NCI-H774 (cell line): Measurements from ENCODE around the gene NCKIPSD.
A peak's percentile ranks its signal among the peaks of the same experiment; 100 is the strongest.
"Not testable (repeated sequence)": the region's sequence is repeated elsewhere in the genome, so short reads cannot be mapped to it uniquely, and the experiment has no call there.

Experiments
- DNase-seq: peaks from one replicate; lab custom pipeline; 2025; lab: John Stamatoyannopoulos, UW

The NCKIPSD gene

DNA sequence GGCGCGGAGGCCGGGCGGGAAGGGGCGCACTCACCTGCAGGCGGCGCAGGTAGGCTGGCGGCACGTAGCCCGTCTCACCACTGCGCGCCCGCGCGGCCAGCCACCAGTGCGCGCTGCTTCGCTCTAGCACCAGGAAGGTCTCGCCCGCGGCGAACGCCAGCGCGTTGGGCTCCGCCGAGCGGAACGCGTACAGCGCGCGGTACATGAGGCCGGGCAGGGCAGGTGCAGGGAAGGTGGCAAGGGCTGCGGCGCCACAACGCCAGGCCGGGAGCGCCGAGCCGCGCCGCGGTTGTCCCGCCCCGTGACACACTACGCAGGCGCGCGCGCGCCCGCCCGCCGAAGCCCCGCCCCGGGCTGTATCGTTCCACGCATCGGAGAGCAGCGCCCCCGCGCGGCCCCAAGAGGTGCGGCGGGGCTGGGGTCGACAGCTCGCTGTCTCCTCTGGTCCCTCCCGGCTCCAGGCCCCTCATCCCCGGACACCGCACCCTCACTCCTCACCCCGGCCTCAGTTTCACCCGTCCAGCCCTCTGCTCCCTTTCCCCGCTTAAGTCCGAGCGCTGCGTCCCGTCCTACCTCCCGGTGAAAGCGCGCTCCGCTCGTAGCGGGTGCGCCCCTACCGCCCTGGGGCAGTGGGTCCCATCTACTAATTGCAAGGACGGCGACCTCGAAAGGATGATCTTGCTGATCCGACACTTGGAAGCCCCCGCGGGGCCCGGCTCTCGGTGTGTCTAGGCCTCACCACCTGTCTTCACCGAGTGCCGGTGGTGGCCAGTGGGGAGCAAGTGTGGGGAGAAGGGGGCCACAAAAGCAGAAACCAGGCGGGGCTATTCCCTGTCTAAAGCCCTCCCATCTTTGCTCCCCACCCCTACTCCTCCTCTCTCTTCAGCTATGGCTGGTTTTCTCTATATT, at the start of gene NCKIPSD:
TSS of gene NCKIPSD (minus strand) at position 313 of the 909 bp plus-strand sequence. CDS start at position 205, 108 bp downstream.
- peak; percentile 56 for DNase-seq

DNA sequence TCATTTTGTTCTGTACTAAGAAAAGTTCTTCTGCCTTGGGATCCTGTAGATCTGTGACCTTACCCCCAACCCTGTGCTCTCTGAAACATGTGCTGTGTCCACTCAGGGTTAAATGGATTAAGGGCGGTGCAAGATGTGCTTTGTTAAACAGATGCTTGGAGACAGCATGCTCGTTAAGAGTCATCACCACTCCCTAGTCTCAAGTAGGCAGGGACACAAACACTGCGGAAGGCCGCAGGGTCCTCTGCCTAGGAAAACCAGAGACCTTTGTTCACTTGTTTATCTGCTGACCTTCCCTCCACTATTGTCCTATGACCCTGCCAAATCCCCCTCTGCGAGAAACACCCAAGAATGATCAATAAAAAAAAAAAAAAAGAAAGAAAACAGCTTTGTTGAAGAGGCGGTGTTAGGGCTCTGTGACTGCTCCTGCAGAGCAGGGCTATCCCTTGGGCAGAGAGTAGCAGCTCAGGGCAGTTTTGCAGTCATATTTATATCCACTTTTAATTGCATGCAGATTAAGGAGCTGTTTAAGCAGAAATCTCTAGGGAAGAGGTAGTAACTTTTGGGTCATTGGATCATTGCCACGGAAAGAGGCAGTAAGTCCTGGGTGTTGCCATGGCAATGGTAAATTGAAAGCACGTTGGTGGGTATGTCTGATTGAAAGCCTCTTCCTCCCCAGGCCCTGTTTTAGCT, 49.5 kb upstream of the NCKIPSD start:
- not testable (repeated sequence) for DNase-seq

DNA sequence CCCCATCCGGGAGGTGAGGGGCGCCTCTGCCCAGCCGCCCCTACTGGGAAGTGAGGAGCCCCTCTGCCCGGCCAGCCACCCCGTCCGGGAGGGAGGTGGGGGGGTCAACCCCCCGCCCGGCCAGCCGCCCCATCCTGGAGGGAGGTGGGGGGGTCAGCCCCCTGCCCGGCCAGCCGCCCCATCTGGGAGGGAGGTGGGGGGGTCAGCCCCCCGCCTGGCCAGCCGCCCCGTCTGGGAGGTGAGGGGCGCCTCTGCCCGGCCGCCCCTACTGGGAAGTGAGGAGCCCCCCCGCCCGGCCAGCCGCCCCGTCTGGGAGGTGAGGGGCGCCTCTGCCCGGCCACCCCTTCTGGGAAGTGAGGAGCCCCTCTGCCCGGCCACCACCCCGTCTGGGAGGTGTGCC, 48.8 kb upstream of the NCKIPSD start:
- not testable (repeated sequence) for DNase-seq

DNA sequence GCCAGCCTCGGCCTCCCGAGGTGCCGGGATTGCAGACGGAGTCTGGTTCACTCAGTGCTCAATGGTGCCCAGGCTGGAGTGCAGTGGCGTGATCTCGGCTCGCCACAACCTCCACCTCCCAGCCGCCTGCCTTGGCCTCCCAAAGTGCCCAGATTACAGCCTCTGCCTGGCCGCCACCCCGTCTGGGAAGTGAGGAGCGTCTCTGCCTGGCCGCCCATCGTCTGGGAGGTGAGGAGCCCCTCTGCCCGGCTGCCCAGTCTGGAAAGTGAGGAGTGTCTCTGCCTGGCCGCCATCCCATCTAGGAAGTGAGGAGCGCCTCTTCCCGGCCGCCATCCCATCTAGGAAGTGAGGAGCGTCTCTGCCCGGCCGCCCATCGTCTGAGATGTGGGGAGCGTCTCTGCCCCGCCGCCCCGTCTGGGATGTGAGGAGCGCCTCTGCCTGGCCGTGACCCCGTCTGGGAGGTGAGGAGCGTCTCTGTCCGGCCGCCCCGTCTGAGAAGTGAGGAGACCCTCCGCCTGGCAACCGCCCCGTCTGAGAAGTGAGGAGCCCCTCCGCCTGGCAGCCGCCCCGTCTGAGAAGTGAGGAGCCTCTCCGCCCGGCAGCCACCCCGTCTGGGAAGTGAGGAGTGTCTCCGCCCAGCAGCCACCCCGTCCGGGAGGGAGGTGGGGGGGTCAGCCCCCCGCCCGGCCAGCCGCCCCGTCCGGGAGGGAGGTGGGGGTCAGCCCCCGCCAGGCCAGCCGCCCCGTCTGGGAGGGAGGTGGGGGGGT, 48.2 kb upstream of the NCKIPSD start:
- DNase-seq, result not testable (repeated sequence)

DNA sequence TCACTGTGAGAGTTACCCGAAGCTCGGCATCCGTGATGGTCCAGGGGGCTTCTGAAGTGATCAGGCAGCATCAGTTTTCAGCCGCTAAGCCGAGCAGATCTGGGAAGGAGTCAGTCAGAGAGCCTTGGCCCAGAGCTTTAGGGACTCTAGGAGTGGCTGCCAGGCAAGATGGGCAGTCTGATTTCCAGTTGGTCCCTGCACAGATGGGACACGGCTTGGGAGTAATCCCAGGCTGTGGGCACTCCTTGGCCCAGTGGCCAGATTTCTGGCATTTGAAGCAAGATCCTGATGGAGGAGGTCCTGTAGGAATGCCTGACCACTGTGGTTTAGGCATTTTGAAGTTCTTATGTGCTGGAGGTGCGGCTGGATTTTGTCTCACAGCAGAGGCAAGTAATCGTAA, 41.8 kb upstream of the NCKIPSD start:
- no peak for DNase-seq

DNA sequence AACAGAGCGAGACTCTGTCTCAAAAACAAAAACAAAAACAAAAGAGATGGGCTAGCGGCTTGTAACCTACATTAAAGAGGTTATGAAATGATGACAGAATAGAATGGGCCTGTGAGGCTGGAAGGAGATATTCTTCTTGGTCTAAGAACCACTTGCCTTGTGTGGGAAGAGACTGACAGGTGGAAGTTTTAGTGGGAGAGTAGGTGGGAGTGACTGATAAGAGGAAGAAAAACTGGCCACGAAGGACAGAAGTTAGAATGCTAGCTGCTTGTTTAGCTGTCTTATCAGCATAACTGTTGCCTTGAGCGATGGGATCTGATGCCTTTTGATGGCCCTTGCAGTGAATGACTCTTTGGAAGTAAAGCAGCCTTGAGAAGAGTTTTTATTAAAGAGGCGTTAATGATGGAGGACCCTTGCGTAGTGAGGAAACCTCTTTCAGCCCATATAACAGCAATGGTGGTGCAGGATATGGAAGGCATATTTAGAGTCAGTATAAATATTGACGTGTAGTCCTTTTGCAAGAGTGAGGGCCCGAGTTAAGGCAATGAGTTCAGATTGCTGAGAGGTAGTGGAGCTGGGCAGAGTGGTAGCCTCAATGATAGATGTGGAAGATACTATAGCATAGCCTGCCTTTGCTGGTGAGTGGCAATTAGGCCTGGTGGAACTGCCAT, 39.6 kb upstream of the NCKIPSD start:
- not testable (repeated sequence) for DNase-seq

DNA sequence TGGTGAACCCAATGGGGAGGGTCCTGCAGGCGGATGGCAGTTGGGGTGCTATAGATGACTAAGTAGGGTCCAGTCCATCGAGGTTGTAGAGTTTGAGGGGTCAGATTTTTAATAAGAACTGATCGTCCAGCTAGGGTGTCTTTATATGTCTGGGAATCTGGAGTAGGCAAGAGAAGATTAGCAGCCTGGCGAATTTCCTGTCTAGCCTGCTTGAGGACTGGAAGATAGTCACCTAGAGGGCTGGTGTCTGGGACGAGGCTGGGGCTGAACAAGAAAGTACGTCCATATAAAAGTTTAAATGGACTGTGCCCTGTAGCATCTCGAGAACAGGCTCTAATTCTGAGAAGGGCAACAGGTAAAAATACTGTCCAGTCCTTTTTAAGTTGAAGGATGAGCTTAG, 38.0 kb upstream of the NCKIPSD start:
- DNase-seq, result no peak

DNA sequence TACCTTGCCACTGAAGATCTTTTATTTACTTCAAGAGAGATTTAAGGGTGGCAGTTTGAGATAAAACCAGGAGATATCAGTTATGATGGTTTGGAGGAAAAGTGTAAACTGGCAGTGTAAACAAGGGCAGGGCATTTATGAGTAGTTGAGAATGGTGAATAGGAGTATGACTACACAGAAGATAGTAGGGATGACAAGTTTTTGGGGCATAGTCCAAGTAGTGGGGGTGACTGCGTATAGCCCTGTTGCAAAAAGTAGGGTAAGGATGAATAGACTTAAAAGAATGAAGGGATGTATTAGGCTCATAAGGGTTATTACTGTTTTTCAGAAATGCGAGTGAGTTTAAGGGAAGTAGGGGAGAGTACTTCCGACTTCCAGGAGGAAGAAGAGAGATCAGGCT, 37.6 kb upstream of the NCKIPSD start:
- DNase-seq, result not testable (repeated sequence)

DNA sequence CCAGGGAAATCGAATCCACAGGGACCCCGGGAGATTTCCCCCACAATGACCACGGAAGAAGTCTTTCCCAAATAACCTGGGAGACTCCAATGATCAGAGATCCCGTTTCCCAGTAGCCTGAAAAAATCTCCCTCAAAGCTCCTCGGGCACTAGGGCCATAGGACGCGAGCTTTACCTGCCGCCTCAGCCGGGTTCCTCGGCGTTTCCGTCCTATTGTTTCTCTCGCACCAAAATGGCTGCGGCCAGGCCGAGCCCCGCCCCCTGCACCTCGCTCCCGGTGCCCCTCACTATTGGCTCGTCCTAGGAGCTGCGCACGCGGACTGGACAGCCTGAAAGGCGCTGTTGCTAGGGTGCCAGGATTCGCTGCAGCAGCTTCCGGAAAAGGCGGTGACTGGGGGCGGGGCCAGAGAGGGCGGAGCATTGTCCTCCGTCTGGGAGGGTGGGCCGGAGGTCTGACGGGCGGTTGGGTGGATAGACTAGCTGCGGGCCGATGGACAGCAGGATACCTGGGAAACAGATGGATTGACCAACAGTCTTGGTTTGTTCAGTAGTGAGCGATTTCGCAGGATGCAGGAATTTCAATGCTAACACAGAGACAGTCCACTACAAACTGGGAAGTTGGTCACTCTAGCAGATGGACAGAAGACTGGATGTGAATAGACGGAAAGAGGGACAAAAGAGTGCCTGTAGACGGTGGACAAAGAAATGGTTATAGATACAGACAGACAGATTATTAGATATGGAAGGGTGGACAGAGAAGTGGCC, 31.4 kb upstream of the NCKIPSD start, which contains the start of gene IP6K2:
TSS of gene IP6K2 (minus strand) at position 240 of the 765 bp plus-strand sequence. CDS start 21,930 bp downstream, outside the sequence.
- DNase-seq, result peak; percentile 89

DNA sequence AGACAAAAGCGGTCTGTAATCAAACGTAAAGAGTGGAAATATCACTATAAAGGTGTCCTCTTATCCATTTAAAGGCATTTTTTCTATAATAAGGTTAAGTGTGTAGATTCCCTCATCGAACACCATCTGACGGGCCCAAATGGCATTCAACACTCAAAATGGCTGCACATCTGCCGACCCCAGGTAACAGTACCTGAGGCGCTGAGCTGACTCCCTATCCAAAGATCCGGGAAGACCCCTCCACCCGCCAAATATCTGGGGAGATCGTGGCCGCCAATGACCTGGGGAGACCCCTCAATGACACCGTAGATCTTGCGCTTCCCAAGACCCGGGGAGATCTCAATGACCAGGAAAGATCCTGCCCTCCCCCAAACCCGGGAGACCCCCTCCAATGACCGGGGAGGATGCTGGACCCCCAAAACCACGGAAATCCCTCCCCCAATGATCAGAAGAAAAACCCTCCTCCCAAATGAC, 30.8 kb upstream of the NCKIPSD start:
- no peak for DNase-seq

DNA sequence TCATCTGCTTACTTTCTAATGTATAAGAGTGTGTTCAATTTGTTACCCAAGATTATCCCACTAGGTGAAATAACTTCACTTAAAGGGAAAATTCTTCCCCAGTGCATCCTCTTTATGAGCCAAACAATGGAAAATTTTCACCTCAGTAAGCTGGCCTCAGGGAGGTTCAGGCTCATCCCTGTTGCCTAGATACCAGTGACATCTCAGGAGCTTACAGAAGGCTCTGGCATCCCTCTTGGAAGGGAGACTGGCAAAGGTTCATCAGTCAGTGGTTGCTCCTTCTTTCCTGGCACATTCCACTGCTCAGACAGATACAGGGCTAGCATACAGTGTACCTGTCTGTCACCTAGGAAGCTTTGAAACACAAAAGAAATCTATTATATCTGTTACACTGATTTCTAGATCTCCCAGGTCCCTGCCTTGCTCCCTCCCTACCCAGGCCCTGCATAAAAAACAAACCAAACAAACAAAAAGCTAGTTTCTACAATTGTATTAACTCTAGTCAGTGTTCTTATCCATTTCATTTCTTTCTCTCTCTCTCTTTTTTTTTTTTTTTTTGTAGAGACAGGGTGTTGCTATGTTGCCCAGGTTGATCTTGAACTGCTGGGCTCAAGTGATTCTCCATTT, 29.6 kb upstream of the NCKIPSD start:
- no peak for DNase-seq

DNA sequence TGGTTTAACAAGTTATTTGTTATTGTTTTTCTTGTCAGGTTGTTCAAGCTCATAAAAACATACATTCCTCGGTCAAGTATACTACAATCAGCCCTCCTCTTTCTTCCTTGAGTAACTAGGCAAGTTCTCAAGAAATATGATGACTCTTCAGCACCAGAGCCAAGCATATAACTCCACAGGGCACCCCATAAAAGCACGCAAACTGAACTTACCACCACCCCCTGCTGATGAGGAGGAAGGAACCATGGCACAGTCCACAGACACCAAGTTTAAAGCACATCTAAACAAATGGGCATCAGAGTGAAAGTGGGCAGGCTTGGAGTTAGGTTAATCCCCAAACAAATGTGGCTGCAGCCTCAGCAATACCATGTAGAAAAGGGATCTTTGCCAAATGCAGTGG, 26.0 kb upstream of the NCKIPSD start:
- no peak for DNase-seq

DNA sequence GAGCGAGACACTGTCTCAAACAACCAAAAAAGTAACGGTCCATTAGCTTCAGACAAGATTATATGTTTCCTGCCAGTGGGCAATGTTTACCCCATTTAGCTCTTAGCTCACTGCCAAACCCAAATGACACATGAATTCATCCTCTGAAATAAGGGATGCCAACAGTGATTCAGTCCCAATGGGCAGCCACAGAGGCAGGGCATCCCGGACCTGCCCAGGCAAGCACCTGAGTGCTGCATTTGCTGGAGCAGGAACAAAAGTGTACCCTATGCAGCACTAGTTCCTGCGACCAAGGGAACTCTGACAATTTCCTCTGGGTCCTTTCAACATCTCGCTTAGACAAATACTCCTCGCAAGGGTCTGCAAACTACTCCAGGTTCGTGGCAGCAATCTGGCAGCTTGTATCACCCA, 23.3 kb upstream of the NCKIPSD start:
- no peak for DNase-seq

DNA sequence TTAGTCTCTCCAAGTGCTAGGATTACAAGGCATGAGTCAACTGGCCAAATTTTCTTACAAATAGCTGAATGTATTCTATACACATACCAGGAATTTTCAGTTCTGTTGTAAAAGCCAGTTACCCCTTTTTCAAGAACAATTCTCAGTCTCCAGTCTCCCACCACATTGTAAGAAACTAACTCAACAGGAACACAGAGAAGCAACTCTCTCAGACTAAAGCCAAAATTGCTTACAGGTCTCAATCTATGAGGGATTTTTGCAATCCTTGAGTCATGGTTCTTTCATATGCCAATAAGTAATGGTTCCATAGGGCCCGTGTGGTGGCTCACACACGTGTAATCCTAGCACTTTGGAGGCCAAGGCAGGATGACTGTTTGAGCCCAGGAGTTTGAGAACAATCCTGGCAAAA, 22.8 kb upstream of the NCKIPSD start:
- no peak for DNase-seq

DNA sequence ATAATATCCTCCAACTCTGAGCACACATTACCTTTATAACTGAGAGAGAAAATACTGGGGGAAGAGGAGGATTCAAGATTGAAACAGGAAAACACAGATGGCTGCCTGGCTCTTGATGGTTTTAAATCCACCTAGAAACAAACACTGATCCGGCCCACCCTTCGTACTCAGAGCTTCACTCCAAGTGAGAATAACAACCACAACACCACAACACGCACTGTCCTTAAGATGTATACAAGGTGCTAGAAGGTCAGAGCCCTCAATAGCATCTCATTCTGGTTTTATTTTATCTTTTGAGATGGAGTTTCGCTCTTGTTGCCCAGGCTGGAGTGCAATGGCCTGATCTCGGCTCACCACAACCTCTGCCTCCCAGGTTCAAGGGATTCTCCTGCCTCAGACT, 21.4 kb upstream of the NCKIPSD start:
- no peak for DNase-seq

DNA sequence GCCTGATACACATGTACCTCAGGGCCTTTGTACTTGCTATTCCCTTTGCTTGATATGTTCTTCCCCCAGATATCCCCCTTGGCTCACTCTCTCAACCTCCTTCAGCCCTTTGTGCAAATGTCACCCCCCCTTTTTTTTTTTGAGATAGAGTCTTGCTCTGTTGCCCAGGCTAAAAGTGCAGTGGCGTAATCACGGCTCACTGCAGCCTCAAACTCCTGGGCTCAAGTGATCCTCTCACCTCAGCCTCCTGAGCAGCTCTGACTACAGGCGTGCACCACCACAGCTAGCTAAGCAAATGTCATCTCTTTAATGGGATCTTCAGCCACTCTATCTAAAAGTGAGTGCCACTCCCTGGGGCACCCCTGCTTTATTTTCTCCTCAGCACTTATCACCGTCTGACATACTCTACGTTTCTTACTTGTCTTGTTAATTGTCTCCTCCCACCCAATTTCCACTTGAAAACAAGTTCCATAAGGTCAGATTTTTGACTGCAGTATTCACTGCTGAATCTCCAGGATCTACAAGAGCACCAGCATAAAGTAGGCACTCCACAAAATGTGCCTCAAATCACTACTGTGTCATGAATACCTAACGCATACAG, 16.7 kb upstream of the NCKIPSD start:
- DNase-seq, result no peak

DNA sequence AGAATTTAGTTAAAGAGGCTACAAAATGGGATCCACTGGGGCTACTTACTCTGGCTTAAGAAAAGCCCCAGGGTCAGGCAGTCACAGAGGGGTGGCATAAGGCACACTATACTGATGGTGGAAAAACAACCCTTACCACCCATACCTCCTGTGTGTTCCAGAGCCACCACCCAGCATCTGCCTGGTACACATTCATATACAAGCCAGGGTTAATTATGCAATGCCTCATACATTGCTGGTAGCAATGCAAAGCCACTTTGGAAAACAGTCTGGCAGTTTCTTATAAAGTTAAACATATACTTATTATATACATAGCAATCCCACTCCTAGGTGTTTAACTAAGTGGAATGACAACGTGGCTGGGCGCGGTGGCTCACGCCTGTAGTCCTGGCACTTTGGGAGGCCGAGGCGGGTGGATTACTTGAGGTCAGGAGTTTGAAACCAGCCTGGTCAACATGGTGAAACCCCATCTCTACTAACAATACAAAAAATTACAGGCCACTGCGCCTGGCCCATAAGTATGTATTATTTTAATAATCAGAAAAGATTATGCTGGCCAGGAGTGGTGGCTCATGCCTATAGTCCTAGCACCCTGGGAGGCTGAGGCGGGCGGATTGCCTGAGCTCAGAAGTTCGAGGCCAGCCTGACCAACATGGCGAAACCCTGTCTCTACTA, 15.2 kb upstream of the NCKIPSD start:
- DNase-seq, result no peak

DNA sequence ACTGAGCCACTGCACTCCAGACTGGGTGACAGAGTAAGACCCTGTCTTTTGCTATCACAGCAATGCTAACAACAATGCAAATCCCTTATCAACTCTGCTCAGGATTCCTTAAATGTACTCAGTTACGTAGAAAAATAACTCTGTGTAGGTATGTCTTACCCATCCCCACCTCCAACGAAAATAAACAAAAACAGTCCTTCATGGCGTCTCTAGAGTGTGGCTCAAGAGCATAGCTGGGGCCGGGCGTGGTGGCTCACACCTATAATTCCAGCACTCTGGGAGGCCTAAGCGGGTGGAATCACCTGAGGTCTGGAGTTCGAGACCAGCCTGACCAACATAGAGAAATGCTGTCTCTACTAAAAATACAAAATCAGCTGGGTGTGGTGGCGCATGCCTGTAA, 13.2 kb upstream of the NCKIPSD start:
- no peak for DNase-seq

DNA sequence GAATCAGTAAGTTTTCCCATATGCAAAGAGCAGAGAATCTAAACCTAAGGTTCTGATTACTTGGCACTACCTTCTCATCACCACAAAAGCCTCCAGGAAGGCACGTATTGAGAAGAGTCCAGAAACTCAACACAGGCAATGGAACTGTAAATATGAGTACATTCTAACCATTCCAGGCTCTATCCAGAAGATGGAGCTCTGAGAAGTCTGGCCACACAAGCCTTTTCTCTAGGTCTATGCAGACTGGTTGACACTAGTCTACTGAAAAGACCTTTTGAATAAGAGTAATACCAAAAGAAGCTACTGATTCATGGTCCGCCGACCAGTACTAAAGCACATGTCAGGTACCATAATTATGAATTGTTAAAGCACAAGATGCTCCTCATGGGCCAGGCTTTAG, 12.2 kb upstream of the NCKIPSD start:
- no peak for DNase-seq
